CD14-positive monocyte (primary cell): Measurements from ENCODE around the gene SYNE2. TPM values are rescaled to one million over a fixed set of nuclear protein-coding genes. Genes with fewer than 3 reads are reported as not detected.

Source experiments
- DNase-seq, 3 donors: peaks; one replicate each; pipeline ENCODE4 v3.0.0-alpha.2; 2011 to 2022
- H2AFZ ChIP-seq: 2 replicates; pipeline ENCODE4 v1.6.0; 2012; ENCODE audit warnings: mild to moderate bottlenecking, low read depth, low read length, inconsistent platforms; ENCODE audit not compliant: insufficient read depth, poor library complexity, severe bottlenecking
- H3K27ac ChIP-seq, 2 donors: 1 replicate in 1 of 2; 2 replicates in 1 of 2; pipeline ENCODE4 v1.5.1; 2012 to 2013; ENCODE audit warnings: low read length in 2 of 2, control low read depth in 1 of 2, inconsistent platforms in 1 of 2, low read depth in 1 of 2, mild to moderate bottlenecking in 1 of 2
- H3K27me3 ChIP-seq, 2 donors: one replicate each; pipeline versions ENCODE4 v1.6.0 to v1.6.1; 2011 to 2013; ENCODE audit warnings: low read length in 2 of 2; ENCODE audit not compliant: control insufficient read depth in 2 of 2, insufficient read depth in 2 of 2
- H3K36me3 ChIP-seq, 2 donors: replicated peaks in 1 of 2; 1 replicate in 1 of 2; 2 replicates in 1 of 2; pipeline versions ENCODE4 v1.5.1 to v1.6.1; 2012 to 2013; ENCODE audit warnings: low read length in 2 of 2, control low read depth in 1 of 2, inconsistent platforms in 1 of 2, mild to moderate bottlenecking in 1 of 2; ENCODE audit not compliant: insufficient read depth in 2 of 2, control insufficient read depth in 1 of 2
- H3K4me1 ChIP-seq, 2 donors: 1 replicate in 1 of 2; 2 replicates in 1 of 2; pipeline versions ENCODE4 v1.5.1 to v1.6.1; 2012 to 2013; ENCODE audit warnings: low read length in 2 of 2, control low read depth in 1 of 2, inconsistent platforms in 1 of 2, mild to moderate bottlenecking in 1 of 2, moderate library complexity in 1 of 2; ENCODE audit not compliant: insufficient read depth in 2 of 2, control insufficient read depth in 1 of 2
- H3K4me2 ChIP-seq: replicated peaks from 2 replicates; pipeline ENCODE3; 2012; ENCODE audit warnings: low read length, moderate library complexity, mild to moderate bottlenecking; ENCODE audit not compliant: poor library complexity, severe bottlenecking; ENCODE audit errors: extremely low read depth
- H3K4me3 ChIP-seq, 3 experiments: fragments of 200-600 bp in 1 of 3; sonication (generic) in 1 of 3; replicated peaks in 1 of 3; 1 replicate in 2 of 3; 2 replicates in 1 of 3; pipeline ENCODE4 v1.5.1; 2011 to 2013; ENCODE audit warnings: low read length in 3 of 3, mild to moderate bottlenecking in 3 of 3, control low read depth in 2 of 3, low read depth in 2 of 3, inconsistent platforms in 1 of 3, moderate library complexity in 1 of 3
- H3K79me2 ChIP-seq: 2 replicates; pipeline ENCODE4 v1.6.0; 2012; ENCODE audit warnings: mild to moderate bottlenecking, control low read depth, inconsistent platforms, low read length, moderate library complexity; ENCODE audit not compliant: insufficient read depth
- H3K9ac ChIP-seq: 2 replicates; pipeline ENCODE4 v1.6.0; 2017; ENCODE audit warnings: low read length, mild to moderate bottlenecking; ENCODE audit not compliant: insufficient read depth, poor library complexity, severe bottlenecking
- H3K9me3 ChIP-seq, 2 donors: replicated peaks in 1 of 2; 1 replicate in 1 of 2; 2 replicates in 1 of 2; pipeline versions ENCODE4 v1.5.1 to v1.6.1; 2012 to 2013; ENCODE audit warnings: low read length in 2 of 2, control low read depth in 1 of 2; ENCODE audit not compliant: control insufficient read depth in 1 of 2, insufficient read depth in 1 of 2
- H4K20me1 ChIP-seq: 2 replicates; pipeline ENCODE4 v1.6.0; 2012; ENCODE audit warnings: mild to moderate bottlenecking, low read length, control low read depth, moderate library complexity; ENCODE audit not compliant: insufficient read depth
- H3K27ac Mint-ChIP-seq, 7 donors: one replicate each; pipeline ENCODE4 v1.8.0; 2020; ENCODE audit warnings: mild to moderate bottlenecking in 7 of 7, mixed read lengths in 7 of 7, moderate library complexity in 6 of 7, inconsistent platforms in 2 of 7
- H3K27me3 Mint-ChIP-seq, 3 donors: one replicate each; pipeline ENCODE4 v1.8.0; 2021 to 2022; ENCODE audit warnings: low read depth in 3 of 3, mild to moderate bottlenecking in 3 of 3, mixed read lengths in 3 of 3, moderate library complexity in 3 of 3, inconsistent platforms in 1 of 3
- H3K36me3 Mint-ChIP-seq, 2 donors: one replicate each; pipeline ENCODE4 v1.8.0; 2020; ENCODE audit warnings: mixed read lengths in 2 of 2, inconsistent platforms in 1 of 2, mild to moderate bottlenecking in 1 of 2
- H3K4me1 Mint-ChIP-seq: one replicate; pipeline ENCODE4 v1.8.0; 2020; ENCODE audit warnings: mild to moderate bottlenecking, mixed read lengths
- H3K4me3 Mint-ChIP-seq, 2 donors: one replicate each; pipeline ENCODE4 v1.8.0; 2020; ENCODE audit warnings: mild to moderate bottlenecking in 2 of 2, mixed read lengths in 2 of 2, moderate library complexity in 1 of 2
- H3K9me3 Mint-ChIP-seq, 7 donors: one replicate each; pipeline ENCODE4 v1.8.0; 2020 to 2022; ENCODE audit warnings: mixed read lengths in 7 of 7, mild to moderate bottlenecking in 6 of 7, moderate library complexity in 6 of 7, inconsistent platforms in 2 of 7
- WGBS: methylation state at CpG from one replicate; pipeline ENCODE4 v1.1.5; 2013; ENCODE audit warnings: missing lambda C conversion rate; ENCODE audit not compliant: insufficient coverage; 5-methylcytosine and 5-hydroxymethylcytosine counted together
- intact Hi-C, 2 donors: fragments of 100-400 bp; cut with micrococcal nuclease; formaldehyde crosslinking; loops; one replicate each; pipeline versions ENCODE4 v1.15.0 to v1.15.1; 2023
- polyA plus RNA-seq, 3 donors: library from polyadenylated mRNA; depleted of rRNA in 1 of 3; unstranded in 2 of 3; stranded (reverse) in 1 of 3; fragments of 300-500 nt in 2 of 3; fragments of >200 nt in 1 of 3; fragmentation: Illumina TruSeq in 2 of 3; gene quantifications; 1 replicate in 2 of 3; 2 replicates in 1 of 3; pipeline ENCODE4 v1.2.3, GENCODE V29; 2012 to 2021
- TF ChIP-seq, protein P1 (sequence below): fragments of 200-600 bp; IDR thresholded peaks from one replicate; pipeline ENCODE4 v1.8.0; 2022; ENCODE audit warnings: antibody characterized with exemption, mild to moderate bottlenecking

Gene SYNE2
- polyA plus RNA-seq, 3 donors: 0.06 to 0.46 (median 0.44) TPM

DNA sequence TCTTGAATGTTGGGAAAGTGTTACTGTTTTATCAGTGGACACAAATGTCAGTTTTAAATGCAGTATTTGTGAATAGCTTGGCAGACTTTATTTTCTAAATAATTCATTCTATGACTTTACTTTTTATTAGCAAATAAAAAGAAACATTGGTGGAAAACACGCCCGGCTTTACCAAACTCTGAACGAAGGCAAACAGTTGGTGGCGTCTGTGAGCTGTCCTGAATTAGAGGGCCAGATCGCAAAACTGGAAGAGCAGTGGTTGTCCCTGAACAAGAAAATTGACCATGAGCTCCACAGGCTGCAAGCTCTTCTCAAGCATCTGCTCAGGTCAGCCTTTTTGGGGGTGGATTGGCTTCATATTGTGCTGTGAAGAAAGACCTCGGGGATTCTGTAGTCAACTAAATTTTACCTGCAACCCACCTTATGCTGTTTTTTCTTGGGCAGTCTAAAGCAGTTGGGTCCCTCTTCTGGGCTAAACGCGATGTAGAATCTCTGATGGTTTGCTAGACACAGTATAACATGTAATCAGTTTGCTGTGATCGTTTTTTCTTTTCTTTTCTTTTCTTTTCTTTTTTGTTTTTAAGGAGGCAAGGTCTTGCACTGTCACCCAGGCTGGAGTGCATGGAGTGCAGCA is 285.0 kb downstream of the SYNE2 start:
- no peaks in the 10 kb centered on the region for H3K36me3 Mint-ChIP-seq
- intact Hi-C loops: no loop called here

DNA sequence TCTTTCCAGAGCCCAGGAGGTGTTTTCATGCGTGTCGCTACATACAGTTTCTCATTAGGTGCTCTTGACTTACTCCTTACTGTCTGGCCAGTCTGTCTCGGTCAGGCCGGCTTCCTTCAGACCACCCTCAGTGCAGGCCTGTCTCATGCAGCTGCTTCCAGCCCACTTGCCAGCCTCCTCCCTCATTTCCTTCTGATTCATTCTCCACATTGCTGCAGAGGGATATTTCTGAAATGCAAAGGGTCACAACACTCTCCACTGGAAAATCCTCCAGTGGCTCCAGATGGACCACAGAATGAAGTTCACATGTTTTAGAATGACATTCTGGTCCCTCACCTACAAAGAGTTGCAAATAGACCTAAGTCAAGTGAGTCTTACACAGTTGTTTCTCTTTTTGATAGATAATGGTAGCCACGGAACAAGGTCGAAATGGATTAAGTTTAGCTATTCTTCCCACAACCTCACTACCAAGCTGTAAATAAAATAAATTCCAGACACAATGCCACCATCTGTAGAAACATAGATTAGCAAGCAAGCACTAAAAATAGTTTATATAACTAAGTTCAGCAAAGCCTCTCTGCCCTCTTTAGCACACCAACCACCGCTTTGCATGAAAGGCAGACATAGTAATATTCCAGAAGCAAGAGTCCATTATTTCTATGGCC is 294.5 kb downstream of the SYNE2 start:
- intact Hi-C loops: no loop called here
- no peak for DNase-seq
- Histone ChIP-seq H3K4me3 (no peak overlapping the region), H3K27me3 (no peaks in the 10 kb centered on the region), H3K4me1 (no peaks in the 10 kb centered on the region), H3K79me2 (no peaks in the 10 kb centered on the region), H2AFZ (no peak overlapping the region), H3K36me3 (no peaks in the 10 kb centered on the region), H3K9me3 (no peaks in the 10 kb centered on the region), H3K4me2 (no peak overlapping the region), H3K27ac (no peak overlapping the region), H3K9ac (no peak overlapping the region), H4K20me1 (no peaks in the 10 kb centered on the region)
- Mint-ChIP-seq H3K36me3 (no peaks in the 10 kb centered on the region), H3K27ac (no peak overlapping the region), H3K9me3 (no peaks in the 10 kb centered on the region), H3K4me1 (no peaks in the 10 kb centered on the region), H3K4me3 (no peak overlapping the region), H3K27me3 (peaks cover 0 to 7% (median 3%) of the 10 kb centered on the region in 3 donors)
- TF ChIP-seq, protein P1, sequence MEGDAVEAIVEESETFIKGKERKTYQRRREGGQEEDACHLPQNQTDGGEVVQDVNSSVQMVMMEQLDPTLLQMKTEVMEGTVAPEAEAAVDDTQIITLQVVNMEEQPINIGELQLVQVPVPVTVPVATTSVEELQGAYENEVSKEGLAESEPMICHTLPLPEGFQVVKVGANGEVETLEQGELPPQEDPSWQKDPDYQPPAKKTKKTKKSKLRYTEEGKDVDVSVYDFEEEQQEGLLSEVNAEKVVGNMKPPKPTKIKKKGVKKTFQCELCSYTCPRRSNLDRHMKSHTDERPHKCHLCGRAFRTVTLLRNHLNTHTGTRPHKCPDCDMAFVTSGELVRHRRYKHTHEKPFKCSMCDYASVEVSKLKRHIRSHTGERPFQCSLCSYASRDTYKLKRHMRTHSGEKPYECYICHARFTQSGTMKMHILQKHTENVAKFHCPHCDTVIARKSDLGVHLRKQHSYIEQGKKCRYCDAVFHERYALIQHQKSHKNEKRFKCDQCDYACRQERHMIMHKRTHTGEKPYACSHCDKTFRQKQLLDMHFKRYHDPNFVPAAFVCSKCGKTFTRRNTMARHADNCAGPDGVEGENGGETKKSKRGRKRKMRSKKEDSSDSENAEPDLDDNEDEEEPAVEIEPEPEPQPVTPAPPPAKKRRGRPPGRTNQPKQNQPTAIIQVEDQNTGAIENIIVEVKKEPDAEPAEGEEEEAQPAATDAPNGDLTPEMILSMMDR: no peak
- 98% methylated on average over 4 of the region's 7 CpGs for WGBS

More for the DNA sequence above, 285.0 kb downstream of the SYNE2 start:
- H3K27ac ChIP-seq: no peak overlapping the region
- Mint-ChIP-seq H3K9me3 (no peaks in the 10 kb centered on the region), H3K27ac (no peak overlapping the region), H3K4me1 (no peaks in the 10 kb centered on the region), H3K27me3 (peaks cover 1 to 6% (median 4%) of the 10 kb centered on the region in 3 donors), H3K4me3 (no peak overlapping the region)
- no peaks in the 10 kb centered on the region for H3K4me1 ChIP-seq
- TF ChIP-seq, protein P1: no peak
- H3K4me2 ChIP-seq: no peak overlapping the region
- H2AFZ ChIP-seq: no peak overlapping the region
- H3K27me3 ChIP-seq: no peaks in the 10 kb centered on the region
- WGBS: 74% methylated on average over 6 of the region's 9 CpGs
- no peaks in the 10 kb centered on the region for H4K20me1 ChIP-seq
- H3K79me2 ChIP-seq: no peaks in the 10 kb centered on the region
- H3K4me3 ChIP-seq: no peak overlapping the region
- DNase-seq: no peak
- no peaks in the 10 kb centered on the region for H3K9me3 ChIP-seq
- no peaks in the 10 kb centered on the region for H3K36me3 ChIP-seq
- H3K9ac ChIP-seq: no peak overlapping the region
